T-helper 2 cell treated with Interferon-gamma antibody and Interleukin-4, amounts not matched to agents 5 μg/mL and 100 μg/mL, for 36 hours (primary cell): ENCODE results near the gene EMC1.
"Not testable (repeated sequence)": the region's sequence is repeated elsewhere in the genome, so short reads cannot be mapped to it uniquely, and the experiment has no call there.

Experiments used
- DNase-seq: peaks from one replicate; pipeline ENCODE4 v3.0.0; 2021; ENCODE audit warnings: low spot score
- H3K27ac Mint-ChIP-seq: one replicate; pipeline ENCODE4 v1.8.0; 2021; ENCODE audit warnings: mild to moderate bottlenecking, mixed read lengths
- H3K27me3 Mint-ChIP-seq: one replicate; pipeline ENCODE4 v1.8.0; 2021; ENCODE audit warnings: low read depth, mixed read lengths
- H3K36me3 Mint-ChIP-seq: one replicate; pipeline ENCODE4 v1.8.0; 2021; ENCODE audit warnings: low read depth, mixed read lengths
- H3K4me1 Mint-ChIP-seq: one replicate; pipeline ENCODE4 v1.8.0; 2021; ENCODE audit warnings: low read depth, mixed read lengths
- H3K4me3 Mint-ChIP-seq: one replicate; pipeline ENCODE4 v1.8.0; 2022; ENCODE audit warnings: mild to moderate bottlenecking, moderate library complexity, mixed read lengths
- H3K9me3 Mint-ChIP-seq: one replicate; pipeline ENCODE4 v1.8.0; 2021; ENCODE audit warnings: mixed read lengths

The EMC1 gene

GRCh38 chr1:19216585-19216984 is 34.7 kb downstream of the EMC1 start:
- H3K9me3 Mint-ChIP-seq, H3K27me3 Mint-ChIP-seq, DNase-seq, H3K4me3 Mint-ChIP-seq, H3K27ac Mint-ChIP-seq: not testable (repeated sequence)
- peaks cover 61% of the 10 kb centered on the region for H3K36me3 Mint-ChIP-seq
- peaks cover 33% of the 10 kb centered on the region for H3K4me1 Mint-ChIP-seq

DNA sequence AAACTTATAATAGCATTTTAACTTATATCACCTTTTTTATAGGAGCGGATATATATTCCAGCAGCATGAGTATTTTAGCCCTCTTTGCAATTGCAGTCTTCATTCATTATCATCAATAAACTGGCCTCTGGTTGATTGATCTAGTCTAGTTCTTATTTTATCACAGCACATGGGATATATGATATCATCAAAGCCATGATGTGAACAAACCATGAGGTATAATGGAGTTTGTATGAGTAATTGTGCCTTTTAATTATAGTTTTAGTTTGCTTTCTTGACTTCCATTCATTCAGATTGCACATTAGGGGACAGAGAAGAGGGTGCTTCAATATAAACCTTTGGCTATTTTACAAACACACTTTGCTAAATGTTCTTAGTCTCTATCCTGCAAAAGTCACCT is 37.7 kb downstream of the EMC1 start:
- Mint-ChIP-seq H3K4me1 (peaks cover 41% of the 10 kb centered on the region), H3K27me3 (no peaks in the 10 kb centered on the region), H3K36me3 (peaks cover 40% of the 10 kb centered on the region), H3K27ac (no peak overlapping the region), H3K4me3 (no peak overlapping the region), H3K9me3 (no peaks in the 10 kb centered on the region)
- DNase-seq = no peak

GRCh38 chr1:19212167-19212566 is 39.2 kb downstream of the EMC1 start:
- H3K9me3 Mint-ChIP-seq = no peaks in the 10 kb centered on the region
- H3K36me3 Mint-ChIP-seq = peaks cover 31% of the 10 kb centered on the region
- H3K27ac Mint-ChIP-seq = peak overlapping the region; percentile 43
- H3K27me3 Mint-ChIP-seq = no peaks in the 10 kb centered on the region
- H3K4me1 Mint-ChIP-seq = peaks cover 49% of the 10 kb centered on the region
- DNase-seq = no peak
- peak overlapping the region; percentile 65 for H3K4me3 Mint-ChIP-seq

DNA sequence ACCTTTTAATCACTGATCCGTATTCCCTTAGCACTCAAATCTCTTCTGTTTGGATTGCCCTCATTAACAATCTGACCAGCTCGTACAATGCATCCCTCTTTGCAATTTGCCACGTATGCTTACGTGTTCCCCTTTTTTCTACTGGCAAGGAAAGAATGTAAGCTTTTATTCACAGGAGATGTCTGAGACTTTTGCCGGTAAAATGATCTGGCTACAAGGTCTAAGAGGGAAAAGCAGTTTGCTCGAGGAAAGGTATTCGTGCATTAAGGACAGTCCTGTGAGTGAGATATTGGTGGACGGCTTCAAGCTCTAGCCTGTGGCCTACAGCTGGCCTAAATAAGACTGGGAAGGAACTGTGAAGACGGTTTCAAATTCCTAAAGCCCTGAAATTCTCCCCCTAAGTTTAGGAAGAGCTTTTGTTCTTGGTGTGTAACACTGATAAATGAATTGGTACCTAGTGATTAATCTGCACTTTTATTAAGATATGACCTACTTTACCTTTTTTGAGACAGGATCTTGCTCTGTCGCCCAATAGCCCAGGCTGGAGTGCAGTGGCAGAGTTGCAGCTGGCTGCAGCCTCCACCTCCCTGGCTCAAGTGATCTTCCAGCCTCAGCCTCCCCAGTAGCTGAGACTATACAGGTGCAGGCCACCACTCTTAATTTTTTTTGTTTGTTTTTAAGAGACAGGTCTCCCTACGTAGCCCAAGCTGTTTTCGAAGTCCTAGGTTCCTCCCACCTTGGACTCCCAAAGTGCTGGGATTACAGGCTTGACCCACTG is 40.4 kb downstream of the EMC1 start:
- peak overlapping the region; percentile 96 for H3K27ac Mint-ChIP-seq
- peak overlapping the region; percentile 95 for H3K4me3 Mint-ChIP-seq
- H3K27me3 Mint-ChIP-seq = no peaks in the 10 kb centered on the region
- DNase-seq = no peak
- peaks cover 57% of the 10 kb centered on the region for H3K4me1 Mint-ChIP-seq
- H3K9me3 Mint-ChIP-seq = no peaks in the 10 kb centered on the region
- H3K36me3 Mint-ChIP-seq = peaks cover 32% of the 10 kb centered on the region

DNA sequence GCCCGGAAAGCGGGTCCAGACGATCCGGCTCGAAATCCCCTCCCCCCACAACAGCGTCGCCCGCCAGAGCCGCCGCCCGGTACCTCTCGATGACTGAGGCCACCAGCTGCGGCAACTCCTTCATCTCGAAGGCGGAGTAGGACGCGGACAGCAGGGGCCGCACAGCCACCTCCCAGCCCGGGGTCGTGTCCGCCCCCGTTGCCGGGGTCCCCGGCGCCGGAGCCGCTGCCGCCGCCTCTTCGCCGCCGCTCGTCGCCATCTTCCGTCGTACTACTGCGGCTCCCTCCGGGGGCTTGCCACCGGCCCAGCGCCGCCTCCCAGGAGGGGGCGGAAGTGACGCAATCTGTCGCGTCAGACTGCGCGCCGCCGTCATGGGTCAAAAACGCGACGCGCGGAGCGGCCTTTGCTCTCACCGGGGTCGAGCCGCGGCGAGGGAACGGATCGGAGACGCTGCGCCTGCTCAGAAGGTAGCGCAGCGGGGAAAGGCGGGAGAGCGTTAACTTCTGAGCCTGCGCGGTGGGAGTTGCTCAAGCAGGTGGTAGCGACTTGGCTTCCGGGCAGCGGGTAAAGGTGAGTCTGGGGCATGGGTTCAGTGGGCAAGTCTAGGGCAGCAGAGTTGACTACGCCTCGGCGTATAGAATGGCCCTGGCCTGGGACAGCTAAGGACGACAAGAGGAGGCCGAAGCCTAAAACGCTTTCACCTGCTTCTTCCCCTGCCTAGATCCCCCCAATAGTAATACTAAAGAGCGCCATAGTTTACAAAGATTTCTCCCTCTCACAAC is 41.1 kb downstream of the EMC1 start, which contains the start of gene UBR4:
Gene UBR4 (minus strand): TSS at position 277 of the 782 bp plus-strand sequence. CDS start 18 bp downstream, at position 259.
- Mint-ChIP-seq H3K27me3 (no peaks in the 10 kb centered on the region), H3K4me3 (peak within 1 kb of the TSS; percentile 96), H3K9me3 (no peaks in the 10 kb centered on the region), H3K36me3 (peaks cover 32% of the 10 kb centered on the region), H3K27ac (peak within 1 kb of the TSS; percentile 97), H3K4me1 (peaks cover 62% of the 10 kb centered on the region)
- DNase-seq = peak; percentile 97

DNA sequence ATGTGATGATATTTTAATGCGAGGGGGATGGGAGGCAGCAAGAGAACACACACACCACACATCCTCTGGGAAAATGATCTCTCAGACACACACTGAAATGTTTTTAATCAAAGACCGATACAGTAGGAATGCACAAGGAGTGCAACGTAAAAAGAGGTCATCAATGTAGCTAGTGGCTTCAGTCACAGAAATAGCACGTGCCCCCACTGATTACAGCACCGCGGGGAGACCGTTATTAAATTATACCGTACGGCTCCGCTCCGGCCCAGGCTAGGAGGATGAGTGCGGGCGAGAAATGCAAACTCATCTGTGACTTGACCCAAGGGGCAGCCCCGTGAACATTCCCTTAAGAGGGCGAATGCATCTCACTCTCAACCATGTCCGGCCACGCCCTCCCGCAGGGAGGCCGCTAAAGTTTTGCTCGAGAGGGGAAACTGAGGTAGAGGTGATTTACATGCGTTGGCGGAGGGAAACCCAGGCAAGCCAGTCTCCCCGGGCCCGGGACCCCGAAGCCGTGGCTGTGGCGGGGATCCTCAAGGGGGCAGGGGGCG is 41.8 kb downstream of the EMC1 start:
- DNase-seq = peak; percentile 78
- H3K27me3 Mint-ChIP-seq = no peaks in the 10 kb centered on the region
- peaks cover 67% of the 10 kb centered on the region for H3K4me1 Mint-ChIP-seq
- peak overlapping the region; percentile 96 for H3K4me3 Mint-ChIP-seq
- peaks cover 31% of the 10 kb centered on the region for H3K36me3 Mint-ChIP-seq
- H3K27ac Mint-ChIP-seq = peak overlapping the region; percentile 97
- no peaks in the 10 kb centered on the region for H3K9me3 Mint-ChIP-seq

- Mint-ChIP-seq H3K27ac (peak overlapping the region; percentile 97), H3K4me3 (peak overlapping the region; percentile 96), H3K27me3 (no peaks in the 10 kb centered on the region), H3K36me3 (peaks cover 27% of the 10 kb centered on the region), H3K9me3 (no peaks in the 10 kb centered on the region), H3K4me1 (peaks cover 66% of the 10 kb centered on the region)
- no peak for DNase-seq
Measured at GRCh38 chr1:19208710-19209438, 42.5 kb downstream of the EMC1 start.

DNA sequence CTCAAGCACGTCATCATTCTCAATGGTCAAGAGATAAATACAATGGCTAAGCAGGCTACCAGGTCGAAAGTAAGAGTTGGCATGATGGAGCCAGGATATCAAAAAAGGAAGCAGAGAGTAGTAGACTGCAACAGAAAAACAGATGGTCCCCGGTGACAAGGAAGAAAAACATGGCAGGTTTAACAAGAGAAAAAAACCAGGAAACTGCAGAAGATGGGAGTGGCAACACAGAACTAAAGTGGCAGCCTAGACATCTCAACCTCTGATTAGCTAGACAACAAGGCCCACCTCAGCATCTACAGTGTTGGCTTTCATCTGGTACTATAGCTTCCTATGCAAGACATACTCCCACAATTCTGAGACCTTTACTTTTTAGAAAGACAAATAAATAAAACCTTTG is 44.4 kb downstream of the EMC1 start:
- no peak for DNase-seq
- Mint-ChIP-seq H3K36me3 (peaks cover 15% of the 10 kb centered on the region), H3K9me3 (no peaks in the 10 kb centered on the region), H3K27ac (no peak overlapping the region), H3K27me3 (no peaks in the 10 kb centered on the region), H3K4me1 (peaks cover 64% of the 10 kb centered on the region), H3K4me3 (peak overlapping the region; percentile 2)

DNA sequence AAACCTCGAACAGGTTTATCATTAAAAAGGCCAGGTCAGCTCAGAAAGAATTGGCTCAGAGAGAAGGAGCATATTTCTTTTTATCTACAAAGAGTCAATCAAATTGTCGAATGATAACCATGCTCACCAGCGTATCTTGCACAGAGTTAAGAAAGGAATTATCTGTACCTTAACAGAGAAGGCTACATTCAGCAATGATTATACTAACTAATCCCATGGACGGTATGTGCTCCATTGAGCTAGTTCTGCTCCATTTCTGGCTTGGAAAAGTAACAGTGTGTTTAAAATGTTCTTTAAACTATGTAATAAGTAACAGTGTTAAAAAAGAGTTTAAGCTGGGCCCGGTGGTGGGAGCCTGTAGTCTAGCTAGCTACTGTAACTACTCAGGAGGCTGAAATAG is 45.5 kb downstream of the EMC1 start:
- peaks cover 16% of the 10 kb centered on the region for H3K36me3 Mint-ChIP-seq

GRCh38 chr1:19205403-19205802 is 45.9 kb downstream of the EMC1 start:
- DNase-seq = no peak
- peaks cover 56% of the 10 kb centered on the region for H3K4me1 Mint-ChIP-seq
- H3K36me3 Mint-ChIP-seq = peaks cover 16% of the 10 kb centered on the region
- peak overlapping the region; percentile 22 for H3K27ac Mint-ChIP-seq
- peak overlapping the region; percentile 2 for H3K4me3 Mint-ChIP-seq
- no peaks in the 10 kb centered on the region for H3K27me3 Mint-ChIP-seq
- no peaks in the 10 kb centered on the region for H3K9me3 Mint-ChIP-seq

More for the DNA sequence above, 45.5 kb downstream of the EMC1 start:
- H3K4me3 Mint-ChIP-seq = peak overlapping the region; percentile 2
- peak overlapping the region; percentile 22 for H3K27ac Mint-ChIP-seq
- no peaks in the 10 kb centered on the region for H3K27me3 Mint-ChIP-seq
- H3K9me3 Mint-ChIP-seq = no peaks in the 10 kb centered on the region
- H3K4me1 Mint-ChIP-seq = peaks cover 57% of the 10 kb centered on the region
- DNase-seq = no peak

DNA sequence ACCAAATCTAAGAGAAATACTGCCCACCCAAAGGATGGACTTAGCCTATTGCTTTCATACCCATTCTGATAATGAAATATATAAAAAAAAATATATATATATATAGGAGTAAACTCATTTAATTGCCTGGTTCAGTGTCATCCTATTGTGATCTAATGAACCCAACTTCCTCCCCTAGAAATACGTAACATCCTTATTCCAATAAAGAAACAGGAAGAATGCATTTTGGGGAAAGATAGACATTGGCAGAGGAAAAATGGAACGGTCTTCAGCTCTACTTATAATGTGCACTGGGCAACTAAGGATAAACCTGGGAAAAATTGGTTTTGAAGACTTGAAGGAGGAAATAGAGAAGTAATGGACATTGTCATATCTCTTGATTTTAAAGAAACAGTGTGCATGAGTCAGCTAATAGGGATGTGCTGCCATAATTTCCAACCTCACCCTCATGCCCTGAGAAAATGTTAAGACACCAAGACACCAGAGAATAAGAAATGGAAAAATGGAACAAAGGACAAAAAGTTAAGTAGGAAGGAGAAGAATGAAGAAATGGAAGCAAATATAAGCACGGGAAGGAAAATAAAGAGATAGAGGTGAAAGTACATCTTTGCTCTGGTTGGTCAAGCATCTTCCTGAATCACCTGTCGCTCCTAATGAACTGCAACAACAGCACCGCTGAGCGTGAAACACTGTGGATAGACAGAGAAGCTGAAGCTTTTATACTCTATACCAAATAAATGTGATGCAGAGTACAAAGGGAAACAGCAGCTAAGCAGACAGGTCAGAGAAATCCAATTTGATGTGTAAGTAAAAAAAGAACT is 46.7 kb downstream of the EMC1 start:
- H3K4me3 Mint-ChIP-seq = peak overlapping the region; percentile 5
- H3K9me3 Mint-ChIP-seq = no peaks in the 10 kb centered on the region
- DNase-seq = no peak
- peak overlapping the region; percentile 22 for H3K27ac Mint-ChIP-seq
- H3K36me3 Mint-ChIP-seq = peaks cover 14% of the 10 kb centered on the region
- no peaks in the 10 kb centered on the region for H3K27me3 Mint-ChIP-seq
- peaks cover 56% of the 10 kb centered on the region for H3K4me1 Mint-ChIP-seq

GRCh38 chr1:19203440-19203839 is 47.9 kb downstream of the EMC1 start:
- peaks cover 48% of the 10 kb centered on the region for H3K4me1 Mint-ChIP-seq
- H3K36me3 Mint-ChIP-seq = peaks cover 20% of the 10 kb centered on the region
- H3K9me3 Mint-ChIP-seq = no peaks in the 10 kb centered on the region
- DNase-seq = no peak
- H3K27ac Mint-ChIP-seq = no peak overlapping the region
- H3K4me3 Mint-ChIP-seq = no peak overlapping the region
- no peaks in the 10 kb centered on the region for H3K27me3 Mint-ChIP-seq

GRCh38 chr1:19202396-19202795 is 48.9 kb downstream of the EMC1 start:
- Mint-ChIP-seq H3K36me3 (peaks cover 28% of the 10 kb centered on the region), H3K27me3 (no peaks in the 10 kb centered on the region), H3K4me3 (no peak overlapping the region), H3K27ac (no peak overlapping the region), H3K4me1 (peaks cover 42% of the 10 kb centered on the region), H3K9me3 (no peaks in the 10 kb centered on the region)
- DNase-seq = no peak
